ENCODE results near the gene TRIM29.

TRIM29 gene

GRCh38 chr11:120091121-120091520 is 46.8 kb downstream of the TRIM29 start:
- DNase-seq (ENCODE audit: low spot score) = no peak
- TF ChIP-seq CTCF (IDR thresholded peaks at IDR 0.05; ENCODE audit: borderline replicate concordance, control extremely low read depth, extremely low read depth, insufficient read depth, missing control alignments) = no peak
- in situ Hi-C loops (cut with MboI; ENCODE audit: low sequenced_read_pairs, unreplicated experiment) = no loop called here

- in situ Hi-C loops (cut with MboI; ENCODE audit: low sequenced_read_pairs, unreplicated experiment) = no loop called here
- DNase-seq (ENCODE audit: low spot score) = no peak
- TF ChIP-seq CTCF (IDR thresholded peaks at IDR 0.05; ENCODE audit: borderline replicate concordance, control extremely low read depth, extremely low read depth, insufficient read depth, missing control alignments) = no peak
These were observed 47.5 kb downstream of the TRIM29 start for GRCh38 chr11:120090411-120090810.

GRCh38 chr11:120089036-120090001 is 48.6 kb downstream of the TRIM29 start:
- no peak for DNase-seq (ENCODE audit: low spot score)
- no peak for TF ChIP-seq CTCF (IDR thresholded peaks at IDR 0.05; ENCODE audit: borderline replicate concordance, control extremely low read depth, extremely low read depth, insufficient read depth, missing control alignments)
- in situ Hi-C loops (cut with MboI; ENCODE audit: low sequenced_read_pairs, unreplicated experiment) = no loop called here

- DNase-seq (ENCODE audit: low spot score) = no peak
- TF ChIP-seq CTCF (IDR thresholded peaks at IDR 0.05; ENCODE audit: borderline replicate concordance, control extremely low read depth, extremely low read depth, insufficient read depth, missing control alignments) = no peak
- in situ Hi-C loops (cut with MboI; ENCODE audit: low sequenced_read_pairs, unreplicated experiment) = no loop called here
These were observed 49.9 kb downstream of the TRIM29 start for GRCh38 chr11:120088056-120088455.

- TF ChIP-seq CTCF (IDR thresholded peaks at IDR 0.05; ENCODE audit: borderline replicate concordance, control extremely low read depth, extremely low read depth, insufficient read depth, missing control alignments) = no peak
- in situ Hi-C loops (cut with MboI; ENCODE audit: low sequenced_read_pairs, unreplicated experiment) = no loop called here
- no peak for DNase-seq (ENCODE audit: low spot score)
These were observed 51.3 kb downstream of the TRIM29 start for GRCh38 chr11:120086651-120087050.

GRCh38 chr11:120079750-120080610 is 57.9 kb downstream of the TRIM29 start:
- peak; percentile 41 for TF ChIP-seq CTCF (IDR thresholded peaks at IDR 0.05; ENCODE audit: borderline replicate concordance, control extremely low read depth, extremely low read depth, insufficient read depth, missing control alignments)
- in situ Hi-C loops (cut with MboI; ENCODE audit: low sequenced_read_pairs, unreplicated experiment) = no loop called here
- DNase-seq (ENCODE audit: low spot score) = no peak

Measured in GM13976 (cell line).